HG03571 (cell line): ENCODE measurements around the gene SUSD6.
A peak's percentile ranks its signal among the peaks of the same experiment; 100 is the strongest.

ENCODE experiments used
- ATAC-seq: cut with Tn5 transposase; IDR thresholded peaks from one replicate; pipeline ENCODE4 v1.9.1; 2021; ENCODE audit not compliant: unreplicated experiment

The SUSD6 gene, protein sequence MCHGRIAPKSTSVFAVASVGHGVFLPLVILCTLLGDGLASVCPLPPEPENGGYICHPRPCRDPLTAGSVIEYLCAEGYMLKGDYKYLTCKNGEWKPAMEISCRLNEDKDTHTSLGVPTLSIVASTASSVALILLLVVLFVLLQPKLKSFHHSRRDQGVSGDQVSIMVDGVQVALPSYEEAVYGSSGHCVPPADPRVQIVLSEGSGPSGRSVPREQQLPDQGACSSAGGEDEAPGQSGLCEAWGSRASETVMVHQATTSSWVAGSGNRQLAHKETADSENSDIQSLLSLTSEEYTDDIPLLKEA

DNA sequence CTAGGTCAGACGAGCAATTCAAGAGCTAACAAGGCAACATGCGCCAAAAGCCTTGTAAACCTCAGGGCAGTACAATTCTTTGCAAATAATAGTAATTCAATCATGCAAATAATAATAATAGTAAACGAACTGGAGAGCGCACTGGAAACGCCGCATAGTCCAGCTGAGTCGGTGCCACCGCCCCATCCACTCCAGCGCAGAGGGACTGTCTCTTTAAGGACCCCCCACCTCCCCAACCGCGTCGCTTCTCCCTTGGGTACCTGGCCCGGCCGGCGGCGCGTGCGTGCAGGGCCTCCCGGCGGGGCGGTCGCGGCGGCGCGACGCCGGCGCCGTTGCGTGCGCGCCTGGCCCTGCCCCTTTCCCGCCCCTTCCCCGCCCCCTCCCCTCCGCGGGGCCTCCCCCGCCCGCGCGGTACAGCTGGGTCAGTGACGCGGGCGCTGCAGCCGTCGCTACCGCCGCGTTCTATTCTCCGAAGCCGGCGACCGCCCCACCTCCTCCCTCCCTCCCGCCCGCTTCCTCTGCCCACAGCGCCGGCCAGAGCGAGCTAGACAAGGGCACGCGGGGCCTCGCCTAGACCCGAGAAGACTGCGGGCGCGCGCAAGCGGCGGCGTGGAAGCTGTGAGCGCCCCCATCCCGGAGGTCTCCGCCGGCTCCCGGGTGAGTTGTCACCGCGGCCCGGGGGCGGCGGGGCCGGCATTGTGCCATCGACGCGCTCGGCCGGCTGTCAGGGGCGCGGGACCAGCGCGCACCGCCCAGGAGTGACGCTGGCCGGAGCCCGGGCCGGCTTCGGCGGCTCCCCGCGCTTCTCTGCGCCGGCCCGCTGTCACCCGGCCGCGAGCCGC, at the start of gene SUSD6:
TSS of gene SUSD6 (plus strand) at position 425 of the 842 bp plus-strand sequence. CDS start 46,997 bp downstream, outside the sequence.
- ATAC-seq, result peak; percentile 50

DNA sequence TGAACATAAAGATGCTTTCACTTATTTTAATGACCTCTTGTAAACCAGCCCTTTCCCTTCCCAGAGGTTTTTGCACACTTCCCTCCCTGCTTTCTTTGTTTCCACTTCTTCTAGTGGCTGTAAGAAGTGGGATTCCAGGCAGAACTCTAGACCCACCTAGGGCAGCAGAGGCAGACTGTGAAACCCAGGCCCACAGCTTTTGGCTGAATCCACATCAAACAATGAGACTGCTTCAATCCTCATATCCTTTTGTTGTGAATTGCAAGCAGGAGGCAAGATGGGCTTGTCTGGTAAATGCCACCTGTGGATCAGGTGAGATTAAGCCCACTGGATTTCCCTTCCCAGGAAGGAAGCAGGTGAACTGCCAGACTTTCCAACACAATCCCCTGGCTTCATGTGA, 49.5 kb upstream of the SUSD6 start:
- ATAC-seq, result no peak

DNA sequence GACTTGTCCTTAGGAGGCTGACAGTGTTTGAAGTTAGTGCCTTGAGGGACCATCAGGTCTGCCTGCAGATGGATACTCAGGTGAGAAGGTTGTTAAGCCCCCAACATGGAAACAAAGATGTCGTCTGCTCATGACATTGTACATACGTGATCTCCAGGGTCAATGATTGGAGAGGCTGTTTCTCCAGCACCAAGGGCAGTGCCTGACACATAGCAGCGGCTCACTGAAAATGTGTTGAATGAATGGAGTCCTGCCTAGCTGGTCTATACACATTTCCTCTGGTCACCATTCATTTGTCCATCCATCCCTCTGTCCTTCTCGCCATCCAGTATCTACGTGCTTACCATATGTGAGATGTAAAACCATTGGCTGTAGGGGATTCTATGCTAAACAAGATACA, 43.8 kb upstream of the SUSD6 start:
- ATAC-seq, result no peak

- no peak for ATAC-seq
Observed at GRCh38 chr14:69569859-69570258, 41.5 kb upstream of the SUSD6 start.

DNA sequence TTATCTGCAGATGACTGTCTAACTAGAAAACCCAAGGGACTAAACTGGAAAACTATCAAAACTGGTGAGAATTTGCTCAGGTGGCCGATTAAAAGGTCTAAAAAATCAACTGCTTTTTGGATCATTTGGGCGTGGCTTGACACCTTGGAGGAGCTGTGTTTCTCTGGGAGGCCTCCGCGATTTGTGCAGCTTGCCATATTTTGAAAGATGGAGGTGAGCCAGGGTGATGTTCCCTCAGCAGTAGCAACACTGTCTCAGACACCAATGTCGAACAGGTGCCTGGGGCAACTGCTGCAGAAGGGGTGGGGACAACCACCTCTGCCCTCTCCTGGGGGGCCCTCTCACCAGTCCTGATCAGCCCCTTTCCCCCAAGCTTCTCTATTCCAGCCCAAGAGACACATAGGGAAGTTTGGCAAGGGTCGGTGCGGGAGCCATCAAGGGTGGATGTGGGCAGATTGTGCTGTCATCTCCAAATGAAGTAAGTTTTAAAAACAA, 40.5 kb upstream of the SUSD6 start:
- no peak for ATAC-seq

DNA sequence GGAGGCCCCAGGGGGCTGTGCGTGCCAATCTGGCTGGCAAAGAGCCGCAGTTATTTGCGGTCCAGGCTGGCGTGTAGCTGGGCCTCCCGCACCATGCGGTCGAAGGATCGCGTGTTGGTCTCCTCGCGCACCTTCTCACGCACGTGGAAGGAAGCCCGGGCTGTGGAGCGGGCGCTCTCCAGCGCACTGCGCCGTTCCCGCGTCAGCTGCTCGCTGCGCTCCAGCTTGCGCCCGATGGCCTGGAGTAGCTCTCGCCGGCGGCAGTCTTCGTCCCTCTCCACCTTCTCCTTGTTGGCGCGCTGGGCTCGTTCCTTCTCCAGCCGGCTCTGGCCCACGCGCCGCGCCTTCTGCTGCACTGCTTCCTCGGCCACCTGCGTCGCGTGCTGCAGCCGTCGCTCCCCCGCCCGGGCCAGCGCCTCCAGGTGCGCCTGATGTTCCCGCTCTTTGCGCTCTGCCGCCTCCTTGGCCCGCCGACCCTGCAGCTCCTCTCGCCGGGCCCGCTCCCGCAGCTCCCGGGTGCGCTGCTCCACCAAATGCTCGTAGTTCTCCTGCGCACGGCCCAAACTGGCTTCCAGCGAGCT, 39.9 kb upstream of the SUSD6 start:
- no peak for ATAC-seq

DNA sequence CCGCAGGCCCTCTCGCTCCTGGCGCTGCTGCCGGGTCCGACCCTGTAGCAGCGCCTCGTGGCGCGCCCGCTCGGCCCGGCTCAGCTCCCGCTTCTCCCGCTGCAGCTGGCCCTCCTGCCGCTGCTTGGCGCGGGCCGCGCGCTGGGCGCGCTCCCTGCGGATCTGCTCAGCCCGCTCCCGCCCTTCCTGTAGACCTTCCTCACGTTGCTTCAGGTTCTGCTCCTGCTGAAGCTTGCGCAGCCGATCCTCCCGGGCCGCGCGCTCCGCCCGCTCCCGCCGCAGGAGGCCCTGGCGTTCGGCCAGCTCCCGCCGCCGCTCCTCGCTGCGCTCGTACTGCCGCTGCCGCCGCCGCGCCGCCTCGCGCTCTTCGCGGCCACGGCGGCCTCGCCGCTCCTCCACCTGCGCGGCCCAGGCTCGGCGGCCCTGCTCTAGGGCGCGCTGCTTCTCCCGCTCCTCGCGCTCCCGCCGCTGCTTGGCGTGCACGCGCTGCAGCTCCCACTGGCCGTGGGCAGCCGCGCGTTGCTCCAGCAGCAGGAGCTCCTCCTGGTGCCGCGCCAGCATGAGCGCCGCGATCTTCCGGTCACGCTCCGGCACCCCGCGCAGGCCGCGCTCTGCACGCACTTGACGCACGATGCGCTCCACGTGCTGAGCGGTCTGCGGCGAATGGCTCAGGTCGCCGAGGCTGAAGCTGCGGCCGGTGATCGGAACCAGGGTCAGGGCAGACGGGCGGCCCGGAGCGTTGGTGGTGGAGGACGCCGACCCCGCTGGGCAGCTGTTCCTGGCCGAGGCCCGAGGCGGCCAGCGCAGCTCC, 39.2 kb upstream of the SUSD6 start:
- no peak for ATAC-seq

- no peak for ATAC-seq
Observed at GRCh38 chr14:69572841-69573135, 38.6 kb upstream of the SUSD6 start.

DNA sequence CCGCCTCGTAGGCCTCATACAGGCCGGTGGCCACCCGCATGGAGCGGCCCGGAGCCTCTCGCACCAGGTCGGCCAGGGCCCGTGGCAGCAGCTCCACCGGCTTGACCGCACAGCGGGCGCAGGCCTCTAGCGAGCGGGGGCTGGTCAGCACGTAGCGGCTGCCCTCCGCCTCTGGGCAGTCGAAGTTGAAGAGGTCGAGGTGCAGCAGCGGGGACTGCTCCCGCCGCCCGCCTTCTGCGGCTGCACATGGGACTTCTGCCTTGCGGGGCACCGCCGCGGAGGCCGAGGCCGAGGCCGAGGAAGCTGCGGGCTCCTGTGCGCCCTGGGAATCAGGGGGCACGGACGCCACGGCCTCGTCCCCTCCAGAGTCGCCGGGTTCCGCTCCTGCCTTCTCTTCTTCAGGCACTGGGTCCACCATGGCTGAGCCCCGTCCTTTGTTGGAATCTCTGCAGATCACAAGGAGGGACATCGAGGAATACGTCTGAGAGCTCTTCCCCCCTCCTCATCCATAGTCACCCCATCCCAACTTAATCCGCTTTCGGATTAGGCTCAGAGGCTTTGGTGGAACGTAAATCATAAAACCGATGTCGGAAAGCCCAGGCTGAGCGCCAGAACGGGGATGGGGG, 38.1 kb upstream of the SUSD6 start:
- no peak for ATAC-seq

- no peak for ATAC-seq
Observed at GRCh38 chr14:69573831-69574262, 37.5 kb upstream of the SUSD6 start.

- ATAC-seq, result no peak
Observed at GRCh38 chr14:69574263-69574953, 37.0 kb upstream of the SUSD6 start, which contains the start of gene CCDC177. CCDC177 (minus strand) TSS chr14:69574871; CDS start chr14:69573622, 1,249 bp downstream.

DNA sequence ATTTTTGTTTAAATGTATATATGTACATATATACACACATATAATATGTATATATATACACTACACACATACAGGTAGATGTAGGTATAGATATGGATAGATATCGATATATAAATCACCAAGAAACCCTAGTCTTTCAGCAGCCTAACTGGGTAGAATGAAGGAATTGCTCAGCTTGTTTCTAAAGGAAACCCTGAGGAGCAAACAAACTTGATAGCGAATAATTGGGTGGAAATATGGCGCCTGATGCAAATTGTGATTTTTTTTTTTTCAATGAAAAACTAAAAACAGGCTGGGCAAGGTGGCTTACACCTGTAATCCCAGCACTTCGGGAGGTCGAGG, 36.5 kb upstream of the SUSD6 start:
- no peak for ATAC-seq

GRCh38 chr14:69579476-69579875, 31.9 kb upstream of the SUSD6 start:
- ATAC-seq, result no peak

DNA sequence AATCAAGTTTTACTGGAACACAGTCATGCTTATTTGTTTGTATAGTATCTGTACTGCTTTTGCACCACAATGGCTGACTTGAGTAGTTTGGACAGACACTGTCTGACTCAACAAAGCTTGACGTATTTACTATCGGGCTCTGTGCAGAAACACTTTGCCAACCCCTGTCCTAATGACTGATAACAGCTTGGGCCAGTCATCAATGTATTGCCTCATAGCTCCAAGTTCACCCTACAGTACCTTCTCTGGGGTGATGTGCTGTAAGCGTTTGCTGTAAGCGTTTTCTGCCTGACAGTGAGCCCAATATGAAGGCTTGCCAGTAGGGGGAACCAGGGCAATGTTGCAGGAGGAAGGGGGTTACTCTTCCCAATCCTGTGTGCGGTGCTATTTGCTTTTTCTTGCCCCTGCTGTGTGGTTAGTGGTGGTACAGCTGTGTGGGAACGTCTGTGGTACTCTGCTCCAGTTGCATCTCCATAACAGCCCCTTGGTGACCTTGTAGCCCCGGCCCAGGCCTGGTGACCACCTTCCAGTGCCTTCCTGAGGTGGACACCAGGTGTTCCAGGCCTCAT, 31.3 kb upstream of the SUSD6 start:
- ATAC-seq, result no peak

DNA sequence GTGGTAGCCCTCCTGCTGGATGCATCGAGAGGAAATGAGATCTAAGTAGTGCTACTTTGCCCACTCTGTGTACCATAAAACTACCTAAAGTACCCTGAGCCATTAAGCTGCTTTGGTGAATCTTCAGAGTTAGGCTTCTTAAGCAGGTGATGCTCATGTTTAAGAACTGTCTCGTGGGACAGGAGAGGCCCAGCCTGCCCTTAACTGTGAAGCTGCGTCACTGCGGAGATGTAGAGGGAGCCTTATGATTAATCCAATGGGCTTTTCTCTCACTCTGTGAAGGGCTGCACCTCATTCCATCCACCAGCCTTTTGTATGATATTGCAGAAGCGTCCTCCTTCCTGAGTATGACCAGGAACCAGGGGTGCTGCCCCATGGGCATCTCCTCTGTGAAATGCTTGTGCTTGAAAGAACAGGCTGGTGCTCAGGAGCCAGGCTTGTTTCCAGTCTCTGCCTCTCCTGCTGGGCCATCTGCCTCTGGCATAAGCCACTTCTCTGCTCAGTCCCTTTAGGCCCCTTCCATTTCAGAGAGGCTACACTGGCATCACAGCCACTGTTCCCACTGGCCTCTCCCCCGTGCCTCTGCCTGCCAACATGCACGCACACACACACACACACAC, 30.0 kb upstream of the SUSD6 start:
- ATAC-seq, result no peak

GRCh38 chr14:69582212-69582611, 29.2 kb upstream of the SUSD6 start:
- no peak for ATAC-seq

- ATAC-seq, result no peak
Observed at GRCh38 chr14:69582829-69583228, 28.6 kb upstream of the SUSD6 start.

DNA sequence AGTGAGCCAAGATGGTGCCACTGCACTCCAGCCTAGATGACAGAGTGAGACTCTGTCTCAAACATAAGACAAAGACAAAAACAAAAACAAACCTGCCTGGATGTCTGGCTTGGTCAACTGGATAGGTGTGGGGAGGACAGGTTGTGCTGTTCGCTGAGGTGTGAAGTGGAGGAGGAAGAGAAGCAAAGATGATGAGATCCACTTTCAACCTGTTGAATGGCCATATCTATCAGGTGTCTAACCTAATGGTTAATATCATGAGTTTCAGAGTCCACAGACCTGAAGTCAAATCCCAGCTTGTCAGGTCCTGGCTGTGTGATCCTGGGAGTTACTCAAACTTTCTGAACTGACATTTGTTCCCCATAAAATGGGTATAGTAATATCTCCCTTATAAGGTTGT, 27.0 kb upstream of the SUSD6 start:
- ATAC-seq, result no peak

DNA sequence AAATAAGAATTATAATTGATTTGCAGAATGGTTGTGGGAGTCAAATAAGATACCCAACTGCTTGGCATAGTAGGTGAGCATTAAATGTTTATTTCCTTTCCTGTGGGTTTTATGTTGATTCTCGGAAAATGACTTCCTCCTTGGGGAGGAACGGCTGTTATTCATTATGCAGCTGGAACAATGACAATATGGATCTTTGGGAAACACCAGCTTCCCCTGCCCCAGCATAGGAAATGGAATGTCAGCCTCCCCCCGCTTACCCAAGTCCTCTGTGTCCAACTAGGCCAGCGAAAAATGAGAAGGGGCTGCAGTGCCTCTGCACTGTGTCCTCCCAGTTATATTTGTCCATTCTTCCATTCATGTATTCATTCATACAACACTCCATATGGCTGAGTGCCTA, 25.0 kb upstream of the SUSD6 start:
- ATAC-seq, result no peak
